ENCODE measurements around the gene ZCWPW2.

Gene ZCWPW2

GRCh38 chr3:28349469-28350000 is 1.0 kb downstream of the ZCWPW2 start:
- no peak for DNase-seq (ENCODE audit: extremely low read depth in 1 of 2, low read depth in 1 of 2)

GRCh38 chr3:28376424-28376823 is 27.9 kb downstream of the ZCWPW2 start:
- no peak for DNase-seq (ENCODE audit: extremely low read depth in 1 of 2, low read depth in 1 of 2)

GRCh38 chr3:28386049-28386448 is 37.5 kb downstream of the ZCWPW2 start:
- no peak for DNase-seq (ENCODE audit: extremely low read depth in 1 of 2, low read depth in 1 of 2)

- DNase-seq (ENCODE audit: extremely low read depth in 1 of 2, low read depth in 1 of 2) = no peak
Observed at GRCh38 chr3:28388978-28389377, 40.5 kb downstream of the ZCWPW2 start.

GRCh38 chr3:28399206-28399605 is 50.7 kb downstream of the ZCWPW2 start:
- DNase-seq (ENCODE audit: extremely low read depth in 1 of 2, low read depth in 1 of 2) = no peak

GRCh38 chr3:28406241-28406640 is 57.7 kb downstream of the ZCWPW2 start:
- DNase-seq (ENCODE audit: extremely low read depth in 1 of 2, low read depth in 1 of 2) = no peak

GRCh38 chr3:28449398-28449797 is 100.9 kb downstream of the ZCWPW2 start:
- DNase-seq (ENCODE audit: extremely low read depth in 1 of 2, low read depth in 1 of 2) = no peak

GRCh38 chr3:28462866-28463265 is 114.3 kb downstream of the ZCWPW2 start:
- no peak for DNase-seq (ENCODE audit: extremely low read depth in 1 of 2, low read depth in 1 of 2)

GRCh38 chr3:28467414-28467813 is 118.9 kb downstream of the ZCWPW2 start:
- DNase-seq (ENCODE audit: extremely low read depth in 1 of 2, low read depth in 1 of 2) = no peak

GRCh38 chr3:28476194-28476593 is 127.7 kb downstream of the ZCWPW2 start:
- no peak for DNase-seq (ENCODE audit: extremely low read depth in 1 of 2, low read depth in 1 of 2)

- DNase-seq (ENCODE audit: extremely low read depth in 1 of 2, low read depth in 1 of 2) = no peak
Observed at GRCh38 chr3:28476764-28477163, 128.2 kb downstream of the ZCWPW2 start.

GRCh38 chr3:28485164-28485563 is 136.6 kb downstream of the ZCWPW2 start:
- DNase-seq (ENCODE audit: extremely low read depth in 1 of 2, low read depth in 1 of 2) = no peak

GRCh38 chr3:28495301-28495700 is 146.8 kb downstream of the ZCWPW2 start:
- DNase-seq (ENCODE audit: extremely low read depth in 1 of 2, low read depth in 1 of 2) = no peak

GRCh38 chr3:28502397-28502937 is 153.9 kb downstream of the ZCWPW2 start:
- no peak for DNase-seq (ENCODE audit: extremely low read depth in 1 of 2, low read depth in 1 of 2)

GRCh38 chr3:28504976-28505375 is 156.5 kb downstream of the ZCWPW2 start:
- DNase-seq (ENCODE audit: extremely low read depth in 1 of 2, low read depth in 1 of 2) = no peak

GRCh38 chr3:28521663-28522062 is 173.1 kb downstream of the ZCWPW2 start:
- no peak for DNase-seq (ENCODE audit: extremely low read depth in 1 of 2, low read depth in 1 of 2)

GRCh38 chr3:28542351-28542750 is 193.8 kb downstream of the ZCWPW2 start:
- no peak for DNase-seq (ENCODE audit: extremely low read depth in 1 of 2, low read depth in 1 of 2)

- DNase-seq (ENCODE audit: extremely low read depth in 1 of 2, low read depth in 1 of 2) = no peak
Observed at GRCh38 chr3:28544236-28544635, 195.7 kb downstream of the ZCWPW2 start.

- no peak for DNase-seq (ENCODE audit: extremely low read depth in 1 of 2, low read depth in 1 of 2)
Observed at GRCh38 chr3:28544831-28545230, 196.3 kb downstream of the ZCWPW2 start.

- DNase-seq (ENCODE audit: extremely low read depth in 1 of 2, low read depth in 1 of 2) = no peak
Observed at GRCh38 chr3:28547677-28548076, 199.2 kb downstream of the ZCWPW2 start.

- DNase-seq (ENCODE audit: extremely low read depth in 1 of 2, low read depth in 1 of 2) = no peak
Observed at GRCh38 chr3:28553175-28553574, 204.7 kb downstream of the ZCWPW2 start.

- DNase-seq (ENCODE audit: extremely low read depth in 1 of 2, low read depth in 1 of 2) = no peak
Observed at GRCh38 chr3:28556195-28556594, 207.7 kb downstream of the ZCWPW2 start.

GRCh38 chr3:28564211-28564610 is 215.7 kb downstream of the ZCWPW2 start:
- no peak for DNase-seq (ENCODE audit: extremely low read depth in 1 of 2, low read depth in 1 of 2)
